G401 (cell line): Measurements from ENCODE around the gene ARHGAP26. TPM values are rescaled to one million over a fixed set of nuclear protein-coding genes. Genes with fewer than 3 reads are reported as not detected.

Experiments
- DNase-seq: peaks from one replicate; pipeline ENCODE4 v3.0.0-alpha.2; 2015; ENCODE audit warnings: low spot score
- in situ Hi-C: cut with HindIII; loops from 2 replicates; pipeline ENCODE4 v1.10.0; 2016; ENCODE audit warnings: low sequenced_read_pairs, mixed read lengths
- total RNA-seq: library from RNA; depleted of rRNA; stranded (reverse); fragments of >200 nt; shearing (Covaris generic); gene quantifications from 2 replicates; pipeline ENCODE4 v1.2.3, GENCODE V29; 2014

ARHGAP26 gene
- total RNA-seq, 1 experiment from 2014 or later: not detected

DNA sequence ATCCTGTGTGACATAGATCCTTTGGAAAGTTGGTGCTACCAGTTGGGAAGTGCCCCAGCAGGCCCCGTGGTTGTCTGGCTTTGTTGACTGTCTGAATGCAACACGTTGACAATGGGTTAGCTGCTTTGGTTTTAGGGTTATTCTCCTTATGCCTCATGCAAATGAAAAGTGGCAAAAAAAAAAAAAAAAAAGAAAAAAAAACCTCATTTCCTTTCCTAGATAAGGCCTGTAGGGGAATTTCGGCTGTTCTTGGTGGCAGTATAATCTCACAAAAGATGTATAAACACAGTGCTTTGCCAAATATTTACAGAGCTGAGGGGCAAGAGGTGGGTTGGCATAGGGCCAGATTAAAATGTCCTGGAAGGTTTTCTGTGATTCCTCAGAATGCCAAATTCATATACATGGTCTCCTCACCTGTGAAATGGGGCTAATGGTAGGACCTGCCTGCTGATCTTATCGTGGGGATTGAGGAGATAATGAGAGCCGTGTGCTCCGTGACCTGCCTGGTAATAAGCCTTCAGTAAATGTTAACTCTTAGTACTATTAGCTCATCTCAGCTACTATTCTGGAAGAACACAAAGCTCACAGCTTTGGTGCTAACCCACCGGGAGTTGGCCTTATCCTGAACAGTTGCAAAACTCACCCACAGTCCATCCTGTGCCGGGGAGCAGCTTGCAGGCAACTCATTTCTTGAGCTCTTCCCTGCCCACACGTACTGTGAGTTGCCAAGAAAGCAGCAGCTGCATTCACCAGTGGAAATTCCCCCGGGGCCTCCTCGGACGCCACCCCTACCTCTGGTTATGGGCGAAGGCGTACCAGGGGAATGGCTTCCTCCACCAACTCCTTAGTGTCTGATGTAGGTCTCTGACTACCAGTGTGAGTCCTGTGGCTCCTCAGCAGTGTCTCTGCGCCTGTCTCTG is 413.0 kb downstream of the ARHGAP26 start:
- no peak for DNase-seq
- in situ Hi-C loops: no loop called here

DNA sequence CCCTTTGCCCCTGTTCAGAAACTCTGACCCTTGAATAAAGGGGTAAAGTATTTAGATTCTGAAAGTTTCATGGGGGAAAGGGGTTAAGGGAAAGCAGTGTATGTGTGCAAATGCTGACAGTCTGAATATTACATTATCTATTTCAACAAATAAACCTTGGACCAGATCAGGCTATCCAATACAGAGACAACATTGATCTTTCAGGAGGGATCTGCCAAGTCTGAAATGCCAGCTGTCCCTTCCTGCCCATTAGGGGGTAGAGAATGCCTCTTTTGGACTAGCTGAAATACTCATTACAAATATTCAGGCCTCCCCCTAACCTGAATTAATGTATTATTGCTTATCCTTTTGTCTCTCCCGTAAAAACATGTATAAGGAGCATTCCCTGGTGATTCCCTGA is 413.8 kb downstream of the ARHGAP26 start:
- no peak for DNase-seq
- in situ Hi-C loops: no loop called here

DNA sequence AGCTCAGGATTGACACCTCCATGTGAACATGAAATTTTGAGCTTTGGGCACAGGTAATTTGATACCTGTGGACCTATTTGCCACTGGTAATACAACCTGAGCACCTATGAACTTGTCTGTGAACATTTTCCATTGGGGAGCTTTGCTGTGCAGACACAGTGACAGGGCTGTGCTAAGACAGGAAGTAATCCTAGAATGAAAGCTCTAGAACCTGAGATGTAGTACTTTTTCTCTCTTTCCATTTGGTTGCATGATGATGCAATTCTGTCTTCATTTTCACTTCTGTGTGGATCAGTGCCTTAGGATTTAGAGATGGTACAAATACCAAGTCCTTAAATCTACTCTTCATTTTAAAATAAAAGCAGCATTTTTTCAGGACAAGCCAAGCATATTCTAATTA is 416.4 kb downstream of the ARHGAP26 start:
- in situ Hi-C loops: no loop called here
- DNase-seq: no peak

DNA sequence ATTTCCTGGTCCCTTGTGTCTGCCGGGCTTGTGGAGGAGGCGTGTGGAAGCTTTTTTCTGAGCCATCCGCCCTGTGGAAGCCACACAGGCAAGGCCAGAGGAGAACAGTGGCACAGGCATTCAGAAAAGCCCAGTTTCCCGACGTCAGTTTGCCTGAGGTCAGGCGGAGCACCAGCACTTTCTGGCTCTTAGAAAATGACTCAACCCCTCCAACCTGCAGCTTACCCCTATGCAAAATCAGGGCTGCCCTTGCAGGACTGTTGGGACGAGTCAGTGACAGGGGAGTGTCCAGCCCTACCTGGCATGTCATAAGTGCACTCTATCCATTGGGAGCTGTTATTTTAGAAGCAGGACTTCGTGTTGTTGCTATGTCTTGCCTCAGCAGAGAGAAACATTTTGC is 417.3 kb downstream of the ARHGAP26 start:
- in situ Hi-C loops: no loop called here
- DNase-seq: no peak

DNA sequence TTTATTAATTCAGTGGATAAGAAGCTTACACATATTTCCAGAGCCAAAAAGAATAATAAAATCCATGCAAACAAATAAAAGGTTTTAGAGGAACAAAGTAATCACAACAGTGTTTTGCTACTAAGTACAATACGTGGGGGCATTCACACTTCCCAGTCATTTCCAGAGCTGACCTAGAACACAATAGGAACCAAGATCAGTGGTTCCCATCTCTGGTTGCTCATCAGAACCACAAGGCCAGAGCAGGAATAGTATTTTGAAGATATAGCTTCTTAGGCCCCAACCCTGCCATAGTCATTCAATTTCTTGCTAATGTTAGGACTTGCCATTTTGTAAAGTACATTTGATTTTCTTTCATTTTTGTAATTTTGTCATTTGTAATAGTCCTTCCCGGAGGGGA is 417.9 kb downstream of the ARHGAP26 start:
- in situ Hi-C loops: no loop called here
- no peak for DNase-seq

DNA sequence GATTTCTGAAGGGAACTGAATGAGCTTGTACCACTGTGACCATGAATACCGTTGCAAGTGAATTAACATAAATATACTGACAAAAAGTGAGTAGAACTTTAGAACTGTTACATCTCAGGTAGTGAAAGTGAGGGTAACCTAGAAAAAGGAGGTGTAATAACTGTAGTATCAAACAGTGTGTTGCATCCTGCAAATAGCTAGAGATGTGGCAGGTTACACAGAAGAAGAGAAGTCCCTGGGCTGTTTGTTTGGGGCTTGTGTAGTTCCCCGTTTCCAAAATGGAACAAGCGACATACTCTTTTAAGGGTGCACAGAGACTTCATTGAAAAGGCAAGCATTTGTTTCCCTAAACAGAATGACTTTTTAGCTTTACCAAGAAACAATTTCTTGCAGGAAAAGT is 418.5 kb downstream of the ARHGAP26 start:
- in situ Hi-C loops: no loop called here
- DNase-seq: no peak

DNA sequence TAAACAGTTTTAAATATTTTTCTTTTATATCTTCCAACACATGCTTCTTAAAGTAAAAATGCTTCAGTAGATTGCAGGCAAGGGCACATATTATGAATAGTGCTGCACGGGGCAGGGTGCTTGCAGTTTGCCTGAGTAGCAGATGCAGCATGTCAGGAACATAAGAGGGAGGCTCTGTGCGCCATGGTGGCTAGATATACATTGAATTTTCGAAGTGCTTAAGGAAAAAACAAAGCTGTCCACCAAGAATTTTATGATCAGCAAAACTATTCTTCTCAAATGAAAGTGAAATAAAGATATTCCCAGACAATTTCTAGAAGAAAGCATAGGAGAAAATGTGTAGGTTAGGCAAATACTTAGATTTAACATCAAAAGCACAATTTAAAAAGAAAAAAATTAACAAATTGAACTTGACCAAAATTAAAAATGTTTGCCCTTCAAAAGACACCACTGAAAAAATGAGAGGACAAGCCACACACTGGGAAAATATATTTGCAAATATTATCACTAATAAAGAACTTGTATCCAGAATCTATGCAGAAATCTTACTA is 420.2 kb downstream of the ARHGAP26 start:
- in situ Hi-C loops: no loop called here
- no peak for DNase-seq

DNA sequence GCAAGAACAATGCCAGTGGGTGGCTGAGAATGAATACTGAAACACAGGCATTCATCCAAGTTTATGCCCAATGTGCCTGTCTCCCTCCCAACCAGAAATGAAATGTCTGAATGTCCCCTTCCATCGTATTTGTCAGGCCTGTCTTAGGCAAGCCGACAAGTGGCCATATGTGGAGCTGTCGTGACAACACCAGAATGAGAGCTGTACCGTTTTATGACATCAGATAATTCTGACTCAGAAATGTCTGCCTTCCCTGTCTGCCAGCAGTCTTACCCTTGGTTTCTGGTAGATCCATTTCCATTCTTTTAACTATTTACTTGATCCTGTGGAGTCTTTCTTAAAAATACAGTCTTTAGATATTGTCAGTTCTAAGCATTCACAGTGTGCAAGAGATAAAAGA is 421.5 kb downstream of the ARHGAP26 start:
- no peak for DNase-seq
- in situ Hi-C loops: no loop called here

DNA sequence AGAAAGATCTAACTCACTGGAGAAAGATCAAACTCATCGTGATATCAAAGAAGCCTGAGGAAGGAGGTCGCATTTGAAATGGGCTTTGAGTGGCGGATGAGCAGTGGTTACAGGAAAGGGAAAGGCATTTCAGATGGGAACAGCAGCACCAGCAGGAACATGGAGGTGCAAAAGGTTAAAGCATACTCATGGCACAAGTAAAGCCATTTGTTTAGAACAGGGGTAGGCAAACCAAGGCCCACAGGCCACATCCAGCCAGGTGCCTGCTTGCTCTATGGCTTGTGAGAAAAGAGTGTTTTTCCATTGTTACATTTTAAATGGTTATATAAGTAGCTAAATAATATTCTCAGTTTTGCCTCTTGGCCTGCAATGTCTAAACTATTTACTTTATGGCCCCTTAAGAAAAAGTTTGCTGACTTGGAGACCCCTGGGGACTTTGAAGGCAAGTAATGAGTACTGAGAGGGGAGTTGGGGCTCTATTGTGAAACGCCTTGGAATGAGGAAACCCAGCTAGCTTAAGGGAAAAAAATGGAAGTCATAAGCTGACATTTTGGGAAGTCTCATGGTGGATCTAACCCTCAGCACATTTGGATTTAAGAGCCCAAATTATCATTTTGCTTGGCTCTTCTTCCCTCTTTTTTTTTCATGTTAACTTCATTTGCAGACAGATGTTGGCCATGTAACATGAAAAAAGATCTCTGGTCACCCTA is 422.2 kb downstream of the ARHGAP26 start:
- in situ Hi-C loops: no loop called here
- no peak for DNase-seq

DNA sequence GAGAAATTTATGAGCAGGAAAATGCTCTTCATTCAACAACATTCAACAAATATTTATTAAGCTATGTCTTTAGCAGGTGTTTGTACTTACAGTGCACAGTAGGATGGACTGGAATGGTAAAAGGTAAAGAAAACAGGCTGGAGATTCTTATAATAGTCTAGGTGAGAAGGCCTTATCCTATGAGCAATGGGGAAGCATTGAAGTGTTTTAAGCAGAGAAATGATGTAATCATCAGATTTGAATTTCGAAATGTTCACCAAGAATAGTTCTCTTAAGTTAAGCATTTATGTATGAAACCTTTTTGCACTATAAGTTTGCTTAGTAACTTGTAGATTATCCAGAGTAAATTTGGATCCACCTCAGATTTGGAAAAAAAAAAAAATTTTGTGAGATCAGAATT is 424.0 kb downstream of the ARHGAP26 start:
- no peak for DNase-seq

DNA sequence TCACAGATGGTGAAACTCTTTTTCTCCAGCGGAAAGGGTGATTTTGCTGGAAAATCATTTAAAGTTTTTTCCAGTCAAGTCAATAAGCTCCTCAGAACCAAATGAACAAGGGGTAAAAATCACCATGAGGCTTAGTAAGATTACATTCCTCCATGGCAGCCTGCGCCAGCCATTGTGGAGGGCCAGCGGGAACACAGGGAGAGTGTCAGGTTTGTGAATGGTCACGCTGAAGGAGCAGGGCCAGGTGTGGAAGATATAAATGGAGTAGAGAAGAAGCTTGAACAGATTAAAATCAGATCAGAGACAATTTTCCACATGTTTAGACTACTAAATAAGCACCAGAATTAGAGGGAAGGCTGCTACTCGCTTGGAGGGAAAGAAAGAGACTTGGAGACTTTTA is 424.5 kb downstream of the ARHGAP26 start:
- DNase-seq: no peak

More for the DNA sequence above, 424.0 kb downstream of the ARHGAP26 start:
- in situ Hi-C loops: no loop called here

DNA sequence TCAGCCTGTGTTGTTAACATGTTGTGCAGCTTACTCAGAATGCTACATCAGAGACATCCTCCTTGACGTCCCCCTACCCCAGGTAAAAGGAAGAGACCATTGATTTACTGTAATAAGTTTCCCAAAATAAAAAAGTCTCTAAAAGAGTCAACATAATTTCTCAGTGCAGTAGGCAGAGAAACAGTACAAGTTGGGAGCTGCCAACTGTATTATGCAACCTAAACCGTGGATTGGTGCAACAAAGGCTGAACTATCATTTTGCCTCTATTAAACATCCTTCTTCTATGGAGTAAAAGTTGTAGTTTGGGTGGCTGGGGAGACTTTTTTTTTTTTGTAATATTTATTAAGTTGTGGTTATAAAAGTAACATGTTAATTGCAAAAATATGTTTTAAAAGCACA is 425.3 kb downstream of the ARHGAP26 start:
- in situ Hi-C loops: no loop called here

More for the DNA sequence above, 424.5 kb downstream of the ARHGAP26 start:
- in situ Hi-C loops: no loop called here

DNA sequence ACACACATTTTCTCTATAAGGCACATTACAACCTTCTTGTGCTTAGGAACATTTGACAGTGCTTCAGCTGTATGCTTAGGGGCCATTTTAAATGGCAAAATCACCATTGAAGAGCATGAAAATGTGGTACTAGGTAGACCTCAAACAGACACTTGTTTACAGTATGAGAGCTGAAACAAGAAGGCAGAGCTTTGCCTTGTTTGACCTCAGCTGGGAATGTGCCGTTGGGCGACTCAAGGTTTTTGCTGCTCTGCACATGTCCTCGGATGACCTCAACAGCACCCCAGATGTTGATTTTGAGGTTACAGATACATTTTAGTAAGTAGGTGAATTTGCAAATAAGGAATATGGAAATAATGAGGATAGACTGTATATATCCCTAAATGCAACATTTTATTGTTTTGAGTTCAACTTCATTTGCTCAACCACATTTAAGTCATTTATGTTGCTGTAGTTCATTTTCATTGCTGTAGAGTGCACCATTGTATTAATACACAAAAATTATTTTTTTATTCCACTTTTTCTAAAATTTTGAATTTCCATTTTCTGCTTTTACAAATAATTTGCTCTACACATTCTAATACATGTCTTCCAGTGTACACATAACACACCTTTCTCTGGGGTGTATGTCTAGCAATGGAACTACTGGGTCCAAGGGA is 426.6 kb downstream of the ARHGAP26 start:
- in situ Hi-C loops: no loop called here

More for the DNA sequence above, 425.3 kb downstream of the ARHGAP26 start:
- no peak for DNase-seq

DNA sequence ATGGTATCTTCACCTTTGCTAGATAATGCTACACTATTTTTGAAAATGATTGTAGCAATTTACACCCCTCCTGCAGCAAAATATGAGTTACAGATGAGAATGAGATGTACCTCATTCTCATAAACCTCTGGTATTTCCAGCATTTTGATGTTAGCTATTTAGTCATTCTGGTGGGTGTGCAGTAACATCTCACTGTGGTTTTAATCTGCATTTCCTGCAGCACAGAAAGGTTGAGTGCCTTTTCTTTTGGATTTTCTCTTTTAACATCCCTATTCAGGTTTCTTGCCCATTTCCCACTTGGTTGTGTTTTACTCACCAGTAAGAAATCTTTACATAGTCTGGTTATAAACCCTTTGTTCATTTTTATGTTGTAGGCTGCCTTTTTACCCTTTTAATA is 427.1 kb downstream of the ARHGAP26 start:
- in situ Hi-C loops: no loop called here
- no peak for DNase-seq

More for the DNA sequence above, 426.6 kb downstream of the ARHGAP26 start:
- DNase-seq: no peak

DNA sequence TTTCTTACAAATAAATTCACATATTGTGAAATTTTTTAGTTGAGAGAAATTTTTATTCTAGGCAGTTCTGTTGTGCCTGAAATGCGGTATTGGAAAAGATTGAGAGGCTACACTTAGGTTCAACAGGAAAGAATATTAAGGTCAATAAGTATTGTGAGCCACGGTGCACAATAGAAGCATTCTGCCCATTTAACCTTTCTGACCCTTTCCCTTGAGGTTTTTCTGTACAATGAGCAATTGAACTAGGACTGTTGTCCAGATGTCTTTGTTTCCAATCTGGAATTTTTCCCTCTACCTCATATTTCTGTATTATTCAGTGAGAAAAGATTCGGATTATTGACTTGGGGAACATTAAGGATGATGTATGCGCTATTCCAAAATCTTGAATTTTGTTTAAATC is 428.2 kb downstream of the ARHGAP26 start:
- in situ Hi-C loops: no loop called here
- DNase-seq: no peak

DNA sequence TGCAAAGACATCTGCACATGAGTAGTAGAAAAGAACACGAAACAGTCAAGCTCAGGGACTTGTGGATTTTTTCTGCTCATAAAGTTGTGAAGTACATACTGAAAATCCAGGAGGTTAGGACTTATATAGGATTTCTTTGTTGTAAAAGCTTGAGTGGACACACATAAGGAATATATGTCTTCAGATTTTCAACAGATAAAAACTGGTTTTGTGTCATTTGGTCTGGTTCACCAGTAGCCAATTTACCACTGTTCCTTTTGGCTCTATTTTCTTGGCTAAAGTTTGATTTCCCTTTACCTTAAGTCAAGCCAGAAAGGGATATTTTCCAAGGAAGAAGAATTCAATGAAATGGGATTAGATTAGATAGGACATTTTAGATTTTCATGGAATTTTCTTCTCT is 429.0 kb downstream of the ARHGAP26 start:
- in situ Hi-C loops: no loop called here
- DNase-seq: no peak

DNA sequence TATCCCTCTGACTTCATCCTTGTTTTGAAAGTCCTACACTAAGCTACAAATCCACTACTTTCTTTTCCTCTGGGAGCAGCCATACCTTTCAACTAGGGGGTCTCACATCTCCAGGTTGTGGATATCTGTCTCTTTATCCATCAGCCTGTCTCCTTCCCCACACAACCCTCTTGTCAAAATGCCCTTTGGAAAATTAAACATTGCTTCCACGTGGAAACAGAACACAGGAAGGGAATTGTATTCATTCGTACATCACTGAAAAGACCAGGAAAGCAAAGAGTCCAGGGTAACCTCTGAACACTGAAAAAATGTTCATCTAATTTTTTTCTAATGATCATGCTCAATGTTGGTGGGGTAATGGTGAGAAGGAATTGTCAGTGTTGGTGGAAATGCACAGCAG is 429.7 kb downstream of the ARHGAP26 start:
- in situ Hi-C loops: no loop called here
- no peak for DNase-seq

DNA sequence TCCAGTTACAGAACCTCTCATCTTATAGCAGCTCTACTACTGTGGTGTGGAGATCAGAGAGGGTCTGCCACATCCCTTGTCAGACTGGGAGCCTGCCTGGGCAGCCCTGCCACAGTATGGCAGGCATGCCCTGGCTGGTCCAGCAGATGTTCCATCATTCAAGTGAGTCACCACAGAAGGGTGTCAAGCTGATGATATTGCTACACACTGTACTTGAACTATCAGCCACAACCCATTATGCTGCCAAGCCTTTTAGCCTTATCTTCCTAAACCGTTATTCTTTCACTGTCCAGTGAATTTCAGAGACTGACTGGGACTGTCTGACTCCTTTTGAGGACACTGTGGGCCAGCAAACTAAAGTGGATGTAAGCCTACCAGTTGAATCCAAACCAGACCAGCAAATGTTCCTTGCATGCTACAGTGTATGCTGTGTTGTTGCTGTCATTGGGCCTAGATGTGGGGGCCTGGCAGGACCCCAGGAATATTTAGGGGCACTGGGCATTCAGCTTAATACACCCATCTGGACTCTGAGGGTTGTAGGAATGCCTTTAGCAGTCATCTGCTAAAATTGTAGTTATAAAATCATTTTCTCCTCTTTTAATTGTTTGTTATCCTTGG is 430.7 kb downstream of the ARHGAP26 start:
- in situ Hi-C loops: no loop called here

DNA sequence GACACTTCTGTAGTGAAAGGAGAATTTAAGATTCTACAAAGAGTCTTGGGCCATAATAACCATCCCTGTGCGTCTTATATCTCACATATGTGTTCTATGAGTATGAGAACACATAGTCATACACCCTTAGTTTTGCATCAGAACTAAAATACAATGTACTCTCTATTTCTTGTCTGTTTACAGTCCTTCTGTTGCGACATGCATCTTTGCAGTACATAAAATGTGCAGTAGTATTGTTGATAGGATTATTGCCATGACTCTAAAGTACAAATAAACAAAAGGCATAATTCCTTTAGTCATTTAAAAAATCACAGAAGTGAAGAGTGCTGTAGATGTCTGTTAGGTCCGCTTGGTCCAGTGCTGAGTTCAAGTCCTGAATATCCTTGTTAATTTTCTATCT is 431.4 kb downstream of the ARHGAP26 start:
- in situ Hi-C loops: no loop called here
- DNase-seq: no peak

More for the DNA sequence above, 430.7 kb downstream of the ARHGAP26 start:
- DNase-seq: no peak
